Fibroblast of lung (primary cell): ENCODE results near the gene TENT5A. TPM values are rescaled to one million over a fixed set of nuclear protein-coding genes. Genes with fewer than 3 reads are reported as not detected.

ENCODE experiments used
- DNase-seq, 2 donors: peaks; one replicate each; pipeline versions ENCODE4 v3.0.0 to v3.0.0-alpha.2; 2010; ENCODE audit warnings: low read depth in 2 of 2
- H2AFZ ChIP-seq: 2 replicates; pipeline ENCODE4 v1.5.1; 2012; ENCODE audit warnings: low read length, control low read depth, inconsistent platforms
- H3K27ac ChIP-seq: 2 replicates; pipeline ENCODE4 v1.5.1; 2011; ENCODE audit warnings: low read length, control low read depth; ENCODE audit not compliant: insufficient read depth
- H3K27me3 ChIP-seq: 2 replicates; pipeline ENCODE4 v1.5.1; 2011; ENCODE audit warnings: mild to moderate bottlenecking, low read length; ENCODE audit not compliant: control insufficient read depth, insufficient read depth
- H3K36me3 ChIP-seq: 2 replicates; pipeline ENCODE4 v1.5.1; 2011; ENCODE audit warnings: low read length; ENCODE audit not compliant: control insufficient read depth, insufficient read depth
- H3K4me1 ChIP-seq: 2 replicates; pipeline ENCODE4 v1.5.1; 2011; ENCODE audit warnings: low read length; ENCODE audit not compliant: control insufficient read depth, insufficient read depth; ENCODE audit errors: extremely low read depth
- H3K4me2 ChIP-seq: 2 replicates; pipeline ENCODE4 v1.5.1; 2011; ENCODE audit warnings: low read length, control low read depth; ENCODE audit not compliant: insufficient read depth; ENCODE audit errors: extremely low read depth
- H3K4me3 ChIP-seq, 4 experiments: fragments of 200-600 bp in 1 of 4; sonication (generic) in 1 of 4; replicated peaks in 1 of 4; 2 replicates each; pipeline ENCODE4 v1.5.1; 2011 to 2016; ENCODE audit warnings: low read length in 4 of 4, low read depth in 3 of 4, mild to moderate bottlenecking in 3 of 4, control low read depth in 2 of 4, inconsistent platforms in 1 of 4, mixed read lengths in 1 of 4; ENCODE audit not compliant: insufficient read depth in 1 of 4; ENCODE audit errors: control extremely low read depth in 1 of 4
- H3K79me2 ChIP-seq: 2 replicates; pipeline ENCODE4 v1.5.1; 2012; ENCODE audit warnings: mild to moderate bottlenecking, low read length, inconsistent platforms; ENCODE audit not compliant: control insufficient read depth, insufficient read depth
- H3K9ac ChIP-seq: 2 replicates; pipeline ENCODE4 v1.5.1; 2011; ENCODE audit warnings: mild to moderate bottlenecking, low read length, control low read depth; ENCODE audit not compliant: insufficient read depth
- H3K9me3 ChIP-seq: 2 replicates; pipeline ENCODE4 v1.5.1; 2012; ENCODE audit warnings: low read depth, low read length; ENCODE audit not compliant: control insufficient read depth, insufficient read depth
- H4K20me1 ChIP-seq: 2 replicates; pipeline ENCODE4 v1.5.1; 2011; ENCODE audit warnings: low read length; ENCODE audit not compliant: control insufficient read depth, insufficient read depth; ENCODE audit errors: extremely low read depth
- EZH2 ChIP-seq: IDR thresholded peaks from 2 replicates; pipeline ENCODE4 v1.5.1; 2012; ENCODE audit warnings: low read length, control low read depth, mild to moderate bottlenecking; ENCODE audit errors: missing control alignments
- polyA plus RNA-seq, 2 donors: library from polyadenylated mRNA; depleted of rRNA in 1 of 2; stranded (reverse) in 1 of 2; unstranded in 1 of 2; fragments of >200 nt; gene quantifications; 2 replicates each; pipeline ENCODE4 v1.2.1, GENCODE V29; 2011 to 2012; ENCODE audit warnings: missing spikeins in 1 of 2
- total RNA-seq: library from RNA; depleted of rRNA; stranded (reverse); fragments of >200 nt; gene quantifications from 2 replicates; pipeline ENCODE4 v1.2.1, GENCODE V29; 2014
- TF ChIP-seq, protein P1 (sequence below), 2 donors: IDR thresholded peaks in 1 of 2; conservative IDR thresholded peaks in 1 of 2; 1 replicate in 1 of 2; 2 replicates in 1 of 2; pipeline ENCODE4 v1.5.1; 2011 to 2012; ENCODE audit warnings: low read length in 2 of 2, control low read depth in 1 of 2, inconsistent platforms in 1 of 2, low read depth in 1 of 2, mild to moderate bottlenecking in 1 of 2

TENT5A gene
- total and polyA plus RNA-seq, 2 donors (not counting 1 experiment from before 2014, with no cell fraction given), result 8.3 to 24.6 TPM

DNA sequence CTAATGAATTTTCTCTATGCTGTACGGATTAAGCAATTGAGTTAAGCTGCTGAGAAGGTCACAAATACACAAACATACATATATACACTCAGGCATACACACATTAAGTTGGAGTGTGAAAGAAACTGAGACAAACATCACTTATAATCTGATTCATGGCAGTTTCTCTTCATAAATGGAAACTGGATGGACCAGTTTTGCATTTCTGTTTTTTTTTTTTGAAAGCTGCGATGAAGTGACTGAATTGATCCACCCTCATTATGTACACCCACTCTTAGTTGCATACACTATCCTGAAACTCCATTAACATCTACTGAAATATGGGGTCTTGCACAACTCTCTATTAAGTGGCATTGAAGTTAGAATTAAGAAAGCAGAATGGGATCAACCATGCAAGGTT, 32.9 kb upstream of the TENT5A start:
- Histone ChIP-seq H3K9ac (no peak overlapping the region), H3K27me3 (no peaks in the 10 kb centered on the region), H3K79me2 (no peaks in the 10 kb centered on the region)

DNA sequence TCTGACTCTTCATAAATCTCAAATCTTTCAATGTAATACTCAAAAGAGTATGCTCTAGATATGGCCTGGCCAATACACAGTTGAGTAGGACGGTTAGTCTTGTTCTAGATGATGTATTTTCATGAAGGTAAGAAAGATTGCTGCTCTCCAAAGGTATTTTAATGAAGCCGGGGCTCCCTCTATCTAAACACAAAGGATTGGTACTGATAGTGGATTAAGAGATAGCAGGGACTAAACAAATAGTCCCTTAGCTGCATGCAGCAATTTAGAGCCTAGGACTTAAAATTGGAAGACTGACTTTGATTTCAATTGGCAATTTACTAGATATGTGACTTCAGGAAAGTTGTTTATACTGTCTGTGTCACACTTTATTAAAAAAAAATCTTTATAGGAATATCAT, 31.4 kb upstream of the TENT5A start:
- TF ChIP-seq, protein P1, sequence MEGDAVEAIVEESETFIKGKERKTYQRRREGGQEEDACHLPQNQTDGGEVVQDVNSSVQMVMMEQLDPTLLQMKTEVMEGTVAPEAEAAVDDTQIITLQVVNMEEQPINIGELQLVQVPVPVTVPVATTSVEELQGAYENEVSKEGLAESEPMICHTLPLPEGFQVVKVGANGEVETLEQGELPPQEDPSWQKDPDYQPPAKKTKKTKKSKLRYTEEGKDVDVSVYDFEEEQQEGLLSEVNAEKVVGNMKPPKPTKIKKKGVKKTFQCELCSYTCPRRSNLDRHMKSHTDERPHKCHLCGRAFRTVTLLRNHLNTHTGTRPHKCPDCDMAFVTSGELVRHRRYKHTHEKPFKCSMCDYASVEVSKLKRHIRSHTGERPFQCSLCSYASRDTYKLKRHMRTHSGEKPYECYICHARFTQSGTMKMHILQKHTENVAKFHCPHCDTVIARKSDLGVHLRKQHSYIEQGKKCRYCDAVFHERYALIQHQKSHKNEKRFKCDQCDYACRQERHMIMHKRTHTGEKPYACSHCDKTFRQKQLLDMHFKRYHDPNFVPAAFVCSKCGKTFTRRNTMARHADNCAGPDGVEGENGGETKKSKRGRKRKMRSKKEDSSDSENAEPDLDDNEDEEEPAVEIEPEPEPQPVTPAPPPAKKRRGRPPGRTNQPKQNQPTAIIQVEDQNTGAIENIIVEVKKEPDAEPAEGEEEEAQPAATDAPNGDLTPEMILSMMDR (conservative IDR thresholded peaks at IDR 0.05 in 1 of 2, IDR thresholded peaks at IDR 0.05 in 1 of 2; ENCODE audit: low read depth in 1 of 2, low read length in 2 of 2), result no peak
- TF ChIP-seq EZH2, result no peak
- DNase-seq, result no peak
- no peaks in the 10 kb centered on the region for H4K20me1 ChIP-seq
- no peaks in the 10 kb centered on the region for H3K27me3 ChIP-seq
- H3K9me3 ChIP-seq, result no peaks in the 10 kb centered on the region
- no peak overlapping the region for H3K27ac ChIP-seq
- H3K79me2 ChIP-seq, result no peaks in the 10 kb centered on the region
- no peak overlapping the region for H3K4me2 ChIP-seq
- no peak overlapping the region for H3K4me3 ChIP-seq
- no peak overlapping the region for H2AFZ ChIP-seq
- no peaks in the 10 kb centered on the region for H3K36me3 ChIP-seq
- no peaks in the 10 kb centered on the region for H3K4me1 ChIP-seq
- no peak overlapping the region for H3K9ac ChIP-seq

More for the DNA sequence above, 32.9 kb upstream of the TENT5A start:
- Histone ChIP-seq H3K36me3 (no peaks in the 10 kb centered on the region), H3K4me1 (no peaks in the 10 kb centered on the region), H3K27ac (no peak overlapping the region), H3K4me3 (no peak overlapping the region), H4K20me1 (no peaks in the 10 kb centered on the region), H3K9me3 (no peaks in the 10 kb centered on the region), H3K4me2 (no peak overlapping the region), H2AFZ (no peak overlapping the region)
- no peak for DNase-seq
- no peak for TF ChIP-seq EZH2
- TF ChIP-seq, protein P1 (conservative IDR thresholded peaks at IDR 0.05 in 1 of 2, IDR thresholded peaks at IDR 0.05 in 1 of 2; ENCODE audit: low read depth in 1 of 2, low read length in 2 of 2), result no peak

DNA sequence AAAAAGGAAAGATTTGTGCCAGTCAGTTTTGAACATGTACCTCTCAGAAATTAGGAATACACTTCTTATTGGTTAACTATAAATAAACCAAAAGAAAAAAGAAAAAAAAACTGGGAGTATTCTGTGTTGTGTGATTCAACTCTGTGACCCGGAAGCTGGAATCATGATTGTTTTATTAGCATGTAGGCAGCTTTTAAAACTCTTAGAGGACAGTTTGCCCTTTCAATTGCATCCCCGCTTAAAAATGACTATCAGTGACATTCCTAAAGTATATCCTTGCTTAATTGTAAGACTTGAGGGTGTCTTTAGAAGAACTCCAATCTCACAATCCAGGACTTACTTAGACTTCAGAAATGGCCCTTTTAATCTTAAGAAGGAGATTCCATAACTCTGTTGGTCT, 29.1 kb upstream of the TENT5A start:
- no peaks in the 10 kb centered on the region for H3K9me3 ChIP-seq
- no peak overlapping the region for H2AFZ ChIP-seq
- H3K9ac ChIP-seq, result no peak overlapping the region
- no peak for DNase-seq
- H3K4me2 ChIP-seq, result no peak overlapping the region
- no peak overlapping the region for H3K27ac ChIP-seq
- no peaks in the 10 kb centered on the region for H3K27me3 ChIP-seq
- H4K20me1 ChIP-seq, result no peaks in the 10 kb centered on the region
- no peaks in the 10 kb centered on the region for H3K36me3 ChIP-seq
- no peaks in the 10 kb centered on the region for H3K4me1 ChIP-seq
- H3K4me3 ChIP-seq, result no peak overlapping the region
- no peaks in the 10 kb centered on the region for H3K79me2 ChIP-seq
- TF ChIP-seq, protein P1 (conservative IDR thresholded peaks at IDR 0.05 in 1 of 2, IDR thresholded peaks at IDR 0.05 in 1 of 2; ENCODE audit: low read depth in 1 of 2, low read length in 2 of 2), result no peak
- TF ChIP-seq EZH2, result no peak
